ENCODE results near the gene RNF144A. TPM values are rescaled to one million over a fixed set of nuclear protein-coding genes. Genes with fewer than 3 reads are reported as not detected.

RNF144A gene
- total RNA-seq, 6 donors from 2014 or later: 9.9 to 20.7 (median 13.4) TPM

- H3K4me3 ChIP-seq: peak overlapping the region in 3 of 4 donors; percentile 81 to 86 (median 83)
- H3K27ac ChIP-seq: no peak overlapping the region
- TF ChIP-seq EP300 (IDR thresholded peaks at IDR 0.05): no peak
- no peak for TF ChIP-seq CTCF (IDR thresholded peaks at IDR 0.05)
- TF ChIP-seq POLR2A (IDR thresholded peaks at IDR 0.05): no peak
- TF ChIP-seq POLR2AphosphoS5 (IDR thresholded peaks at IDR 0.05): no peak
- DNase-seq (no peak), ATAC-seq (ENCODE audit: low FRiP score in 2 of 2) (no peak)
- no peaks in the 10 kb centered on the region for H3K9me3 ChIP-seq
- WGBS, 2 donors: 66 to 78% methylated on average over 6 of the region's 8 CpGs
- no peaks in the 10 kb centered on the region for H3K27me3 ChIP-seq
- H3K4me1 ChIP-seq: peaks cover 6 to 18% (median 7%) of the 10 kb centered on the region in 4 donors
- no peaks in the 10 kb centered on the region for H3K36me3 ChIP-seq
Observed at GRCh38 chr2:6916736-6917070, 509 bp upstream of the RNF144A start.

DNA sequence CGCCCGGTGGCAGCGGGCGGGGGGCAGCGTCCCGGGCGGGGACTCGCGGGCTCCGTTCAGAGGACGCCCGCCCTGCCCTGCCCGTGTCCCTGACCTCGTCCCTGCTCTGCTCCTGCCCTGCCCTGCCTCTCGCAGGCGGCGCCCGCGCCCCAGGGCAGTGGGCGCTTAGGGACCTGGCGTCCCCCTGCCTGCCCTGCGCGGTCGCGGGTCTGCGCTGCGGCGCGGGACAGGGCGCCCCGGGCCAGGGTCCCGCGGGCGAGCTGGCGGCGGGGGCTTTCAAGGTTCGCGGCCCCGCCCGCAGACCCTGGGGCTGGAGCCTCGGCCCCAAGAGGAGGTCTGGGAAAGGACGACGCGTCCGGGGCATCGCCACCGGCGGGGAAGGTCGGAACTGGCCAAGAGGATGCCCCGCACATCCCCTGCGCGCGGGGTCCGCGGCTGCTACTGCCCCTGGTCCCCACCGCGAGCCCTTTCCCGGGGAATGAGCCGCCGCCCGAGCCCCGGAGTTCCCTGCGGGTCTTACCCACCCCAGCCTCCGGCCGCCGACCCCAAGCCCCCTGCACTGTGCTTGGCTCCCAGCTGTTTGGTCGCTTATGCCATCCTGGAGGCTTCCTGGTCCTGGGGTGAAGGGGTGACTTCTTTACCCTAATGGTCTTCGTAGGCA lies 679 bp downstream of the RNF144A start:
- Histone ChIP-seq H3K27ac (peak overlapping the region; percentile 59 to 91 (median 73)), H3K4me3 (peak overlapping the region; percentile 44 to 86 (median 82)), H3K27me3 (no peaks in the 10 kb centered on the region), H3K9me3 (no peaks in the 10 kb centered on the region), H3K36me3 (no peaks in the 10 kb centered on the region), H3K4me1 (peaks cover 9 to 18% (median 14%) of the 10 kb centered on the region in 4 donors)
- 1 to 4% methylated on average over 9 to 25 of the region's 68 CpGs for WGBS, 2 donors
- peak in 1 of 2 donors; percentile 89 for DNase-seq
- no peak for TF ChIP-seq POLR2A (IDR thresholded peaks at IDR 0.05)
- peak in 1 of 6 experiments; percentile 22 for TF ChIP-seq CTCF (IDR thresholded peaks at IDR 0.05)
- peak; percentile 7 to 47 for ATAC-seq (ENCODE audit: low FRiP score in 2 of 2)

GRCh38 chr2:6919901-6920742 lies 2.9 kb downstream of the RNF144A start:
- no peak overlapping the region for H3K4me3 ChIP-seq
- no peaks in the 10 kb centered on the region for H3K27me3 ChIP-seq
- H3K4me1 ChIP-seq: peaks cover 9 to 18% (median 16%) of the 10 kb centered on the region in 4 donors
- DNase-seq (no peak), ATAC-seq (ENCODE audit: low FRiP score in 2 of 2) (no peak)
- TF ChIP-seq CTCF (IDR thresholded peaks at IDR 0.05): no peak
- TF ChIP-seq POLR2AphosphoS5 (IDR thresholded peaks at IDR 0.05): no peak
- TF ChIP-seq POLR2A (IDR thresholded peaks at IDR 0.05): no peak
- no peak for TF ChIP-seq EP300 (IDR thresholded peaks at IDR 0.05)
- no peaks in the 10 kb centered on the region for H3K36me3 ChIP-seq
- H3K27ac ChIP-seq: no peak overlapping the region
- 74 to 80% methylated on average over 12 of the region's 12 CpGs for WGBS, 2 donors
- H3K9me3 ChIP-seq: no peaks in the 10 kb centered on the region

GRCh38 chr2:6920743-6921064 lies 3.5 kb downstream of the RNF144A start:
- no peaks in the 10 kb centered on the region for H3K27me3 ChIP-seq
- H3K4me1 ChIP-seq: peaks cover 14 to 18% (median 16%) of the 10 kb centered on the region in 4 donors
- no peak for ATAC-seq (ENCODE audit: low FRiP score in 2 of 2)
- TF ChIP-seq CTCF (IDR thresholded peaks at IDR 0.05) (no peak), POLR2AphosphoS5 (IDR thresholded peaks at IDR 0.05) (no peak), POLR2A (IDR thresholded peaks at IDR 0.05) (no peak), EP300 (IDR thresholded peaks at IDR 0.05) (no peak)
- WGBS, 2 donors: 53 to 58% methylated on average over 4 of the region's 4 CpGs
- no peak for DNase-seq
- H3K4me3 ChIP-seq: no peak overlapping the region
- H3K27ac ChIP-seq: no peak overlapping the region
- no peaks in the 10 kb centered on the region for H3K9me3 ChIP-seq
- H3K36me3 ChIP-seq: no peaks in the 10 kb centered on the region
